ENCODE results near the gene GPC6. TPM values are rescaled to one million over a fixed set of nuclear protein-coding genes. Genes with fewer than 3 reads are reported as not detected.

GPC6 gene
- total RNA-seq, 2 experiments from 2014 or later: not detected

DNA sequence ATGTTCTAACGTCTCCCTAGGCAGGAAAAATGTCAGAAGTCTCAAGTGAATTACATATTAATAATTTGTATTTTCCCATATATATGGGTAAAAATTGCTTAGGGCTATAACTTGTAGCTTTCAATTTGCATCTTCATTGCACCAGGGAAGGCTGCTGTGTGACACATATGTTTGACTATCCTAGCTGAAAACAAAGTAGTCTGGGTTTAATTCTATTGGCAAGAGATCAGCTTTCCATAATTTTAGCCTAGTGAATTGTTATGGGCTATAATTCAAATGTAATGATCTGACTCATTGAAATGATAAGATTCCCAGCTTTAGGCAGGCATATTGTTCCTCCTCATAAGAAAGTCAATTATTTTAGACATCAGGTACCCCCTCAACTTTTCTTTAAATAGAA is 699.8 kb downstream of the GPC6 start:
- Histone ChIP-seq H3K4me3 (ENCODE audit: low read depth, low read length, poor library complexity, severe bottlenecking) (no peak overlapping the region), H3K79me2 (ENCODE audit: insufficient read depth, low read depth, low read length) (no peaks in the 10 kb centered on the region), H4K20me1 (ENCODE audit: insufficient read depth, low read length) (no peaks in the 10 kb centered on the region), H2AFZ (ENCODE audit: low read length) (no peak overlapping the region), H3K4me2 (ENCODE audit: low read length) (no peak overlapping the region), H3K27ac (ENCODE audit: low read depth, low read length, poor library complexity, severe bottlenecking) (no peak overlapping the region), H3K9me3 (ENCODE audit: low read length) (no peaks in the 10 kb centered on the region), H3K36me3 (ENCODE audit: insufficient read depth, low read length) (no peaks in the 10 kb centered on the region), H3K4me1 (ENCODE audit: insufficient read depth, low read length, poor library complexity, severe bottlenecking) (no peaks in the 10 kb centered on the region), H3K9me2 (ENCODE audit: insufficient read depth, low read length) (no peaks in the 10 kb centered on the region)
- TF ChIP-seq, protein P1, sequence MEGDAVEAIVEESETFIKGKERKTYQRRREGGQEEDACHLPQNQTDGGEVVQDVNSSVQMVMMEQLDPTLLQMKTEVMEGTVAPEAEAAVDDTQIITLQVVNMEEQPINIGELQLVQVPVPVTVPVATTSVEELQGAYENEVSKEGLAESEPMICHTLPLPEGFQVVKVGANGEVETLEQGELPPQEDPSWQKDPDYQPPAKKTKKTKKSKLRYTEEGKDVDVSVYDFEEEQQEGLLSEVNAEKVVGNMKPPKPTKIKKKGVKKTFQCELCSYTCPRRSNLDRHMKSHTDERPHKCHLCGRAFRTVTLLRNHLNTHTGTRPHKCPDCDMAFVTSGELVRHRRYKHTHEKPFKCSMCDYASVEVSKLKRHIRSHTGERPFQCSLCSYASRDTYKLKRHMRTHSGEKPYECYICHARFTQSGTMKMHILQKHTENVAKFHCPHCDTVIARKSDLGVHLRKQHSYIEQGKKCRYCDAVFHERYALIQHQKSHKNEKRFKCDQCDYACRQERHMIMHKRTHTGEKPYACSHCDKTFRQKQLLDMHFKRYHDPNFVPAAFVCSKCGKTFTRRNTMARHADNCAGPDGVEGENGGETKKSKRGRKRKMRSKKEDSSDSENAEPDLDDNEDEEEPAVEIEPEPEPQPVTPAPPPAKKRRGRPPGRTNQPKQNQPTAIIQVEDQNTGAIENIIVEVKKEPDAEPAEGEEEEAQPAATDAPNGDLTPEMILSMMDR (conservative IDR thresholded peaks at IDR 0.05; ENCODE audit: low read length): no peak
- no peak for TF ChIP-seq EZH2phosphoT487 (IDR thresholded peaks at IDR 0.05; ENCODE audit: borderline replicate concordance, low read depth, low read length)
- no peak for DNase-seq (ENCODE audit: low spot score)
- ChIA-PET CTCF (ENCODE audit: unreplicated experiment) (no interaction called here), POLR2A (no interaction called here)
- BruUV-seq (replicated peaks): no TSS peak
- intact Hi-C loops (cut with micrococcal nuclease; ENCODE audit: unreplicated experiment): no loop called here

GRCh38 chr13:93927431-93927830 is 700.8 kb downstream of the GPC6 start:
- Histone ChIP-seq H3K79me2 (ENCODE audit: insufficient read depth, low read depth, low read length) (no peaks in the 10 kb centered on the region), H3K4me3 (ENCODE audit: low read depth, low read length, poor library complexity, severe bottlenecking) (no peak overlapping the region), H3K9me2 (ENCODE audit: insufficient read depth, low read length) (no peaks in the 10 kb centered on the region), H3K4me2 (ENCODE audit: low read length) (no peak overlapping the region), H3K9me3 (ENCODE audit: low read length) (no peaks in the 10 kb centered on the region), H2AFZ (ENCODE audit: low read length) (no peak overlapping the region), H3K27ac (ENCODE audit: low read depth, low read length, poor library complexity, severe bottlenecking) (no peak overlapping the region), H3K4me1 (ENCODE audit: insufficient read depth, low read length, poor library complexity, severe bottlenecking) (no peaks in the 10 kb centered on the region), H3K36me3 (ENCODE audit: insufficient read depth, low read length) (no peaks in the 10 kb centered on the region), H4K20me1 (ENCODE audit: insufficient read depth, low read length) (no peaks in the 10 kb centered on the region)
- TF ChIP-seq, protein P1 (conservative IDR thresholded peaks at IDR 0.05; ENCODE audit: low read length): no peak
- no peak for TF ChIP-seq EZH2phosphoT487 (IDR thresholded peaks at IDR 0.05; ENCODE audit: borderline replicate concordance, low read depth, low read length)
- no peak for DNase-seq (ENCODE audit: low spot score)
- intact Hi-C loops (cut with micrococcal nuclease; ENCODE audit: unreplicated experiment): no loop called here
- ChIA-PET POLR2A (no interaction called here), CTCF (ENCODE audit: unreplicated experiment) (no interaction called here)
- no TSS peak for BruUV-seq (replicated peaks)

DNA sequence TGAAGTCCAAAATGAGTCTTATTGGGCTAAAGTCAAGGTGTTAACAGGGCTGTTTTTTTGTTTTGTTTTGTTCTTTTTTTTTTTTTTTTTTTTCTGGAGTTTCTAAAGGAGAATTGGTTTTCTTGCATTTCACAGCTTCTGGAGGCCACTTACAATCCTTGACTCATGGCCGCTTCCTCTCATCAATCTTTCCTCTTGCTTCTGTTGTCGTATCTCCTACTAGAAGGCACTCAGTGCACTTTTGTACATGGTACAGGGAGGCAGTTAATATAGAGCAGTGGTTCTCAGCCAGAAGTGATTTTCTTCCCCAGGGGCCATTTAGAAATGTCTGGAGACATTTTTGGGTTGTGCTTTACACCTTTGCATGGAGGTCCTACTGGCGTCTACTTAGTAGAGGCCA is 706.3 kb downstream of the GPC6 start:
- intact Hi-C loops (cut with micrococcal nuclease; ENCODE audit: unreplicated experiment): no loop called here
- no peak overlapping the region for H3K27ac ChIP-seq (ENCODE audit: low read depth, low read length, poor library complexity, severe bottlenecking)
- no peaks in the 10 kb centered on the region for H3K4me1 ChIP-seq (ENCODE audit: insufficient read depth, low read length, poor library complexity, severe bottlenecking)
- no peak for DNase-seq (ENCODE audit: low spot score)
- H4K20me1 ChIP-seq (ENCODE audit: insufficient read depth, low read length): no peaks in the 10 kb centered on the region
- no TSS peak for BruUV-seq (replicated peaks)
- H3K9me3 ChIP-seq (ENCODE audit: low read length): no peaks in the 10 kb centered on the region
- no peak overlapping the region for H3K4me2 ChIP-seq (ENCODE audit: low read length)
- ChIA-PET POLR2A (interaction anchor here (0.6 kb wide), 1 partner anchor 258 kb away, joined by 4 read pairs; no protein-coding TSS in a partner anchor), CTCF (ENCODE audit: unreplicated experiment) (no interaction called here)
- H2AFZ ChIP-seq (ENCODE audit: low read length): no peak overlapping the region
- H3K36me3 ChIP-seq (ENCODE audit: insufficient read depth, low read length): no peaks in the 10 kb centered on the region
- TF ChIP-seq, protein P1 (conservative IDR thresholded peaks at IDR 0.05; ENCODE audit: low read length): no peak
- TF ChIP-seq EZH2phosphoT487 (IDR thresholded peaks at IDR 0.05; ENCODE audit: borderline replicate concordance, low read depth, low read length): no peak
- H3K9me2 ChIP-seq (ENCODE audit: insufficient read depth, low read length): no peaks in the 10 kb centered on the region
- H3K4me3 ChIP-seq (ENCODE audit: low read depth, low read length, poor library complexity, severe bottlenecking): no peak overlapping the region
- no peaks in the 10 kb centered on the region for H3K79me2 ChIP-seq (ENCODE audit: insufficient read depth, low read depth, low read length)

All from OCI-LY7 (cell line).